Osteoblast (primary cell): ENCODE measurements around the gene SRC. TPM values are rescaled to one million over a fixed set of nuclear protein-coding genes. Genes with fewer than 3 reads are reported as not detected.
A peak's percentile ranks its signal among the peaks of the same experiment; 100 is the strongest.

Experiments used
- DNase-seq: peaks from one replicate; pipeline ENCODE4 v3.0.0; 2011; ENCODE audit warnings: low spot score, mixed read lengths; ENCODE audit not compliant: insufficient read length; ENCODE audit errors: missing footprints
- H2AFZ ChIP-seq: 2 replicates; pipeline ENCODE4 v1.6.0; 2011; ENCODE audit warnings: mild to moderate bottlenecking, low read length
- H3K27ac ChIP-seq: 2 replicates; pipeline ENCODE4 v1.5.1; 2011; ENCODE audit warnings: mild to moderate bottlenecking, low read depth, low read length, moderate library complexity
- H3K27me3 ChIP-seq: 2 replicates; pipeline ENCODE4 v1.6.0; 2012; ENCODE audit warnings: mild to moderate bottlenecking, control low read depth, inconsistent platforms, low read length, moderate library complexity; ENCODE audit not compliant: insufficient read depth
- H3K36me3 ChIP-seq: 2 replicates; pipeline ENCODE4 v1.5.1; 2011; ENCODE audit warnings: mild to moderate bottlenecking, low read length, control low read depth, moderate library complexity; ENCODE audit not compliant: insufficient read depth
- H3K4me1 ChIP-seq: 2 replicates; pipeline ENCODE4 v1.5.1; 2011; ENCODE audit warnings: mild to moderate bottlenecking, low read length, control low read depth, moderate library complexity; ENCODE audit not compliant: insufficient read depth
- H3K4me2 ChIP-seq: 2 replicates; pipeline ENCODE4 v1.6.0; 2011; ENCODE audit warnings: mild to moderate bottlenecking, low read length; ENCODE audit not compliant: insufficient read depth
- H3K4me3 ChIP-seq: fragments of 200-600 bp; sonication (generic); 3 replicates; pipeline ENCODE4 v1.5.1; 2012; ENCODE audit warnings: mild to moderate bottlenecking, low read length, inconsistent platforms; ENCODE audit not compliant: insufficient read depth
- H3K79me2 ChIP-seq: 2 replicates; pipeline ENCODE4 v1.6.0; 2012; ENCODE audit warnings: mild to moderate bottlenecking, low read length, control low read depth, inconsistent platforms; ENCODE audit not compliant: insufficient read depth
- H3K9me3 ChIP-seq: 2 replicates; pipeline ENCODE4 v1.5.1; 2011; ENCODE audit warnings: low read depth, low read length, control low read depth
- H4K20me1 ChIP-seq: 2 replicates; pipeline ENCODE4 v1.6.0; 2012; ENCODE audit warnings: mild to moderate bottlenecking, low read length, control low read depth; ENCODE audit not compliant: insufficient read depth
- CTCF ChIP-seq: IDR thresholded peaks from 2 replicates; pipeline ENCODE4 v1.5.1; 2011; ENCODE audit warnings: mild to moderate bottlenecking, low read depth, low read length, moderate library complexity; ENCODE audit errors: extremely low read depth
- total RNA-seq: library from RNA; depleted of rRNA; stranded (reverse); fragments of >200 nt; gene quantifications from 2 replicates; pipeline ENCODE4 v1.2.3, GENCODE V29; 2012

The SRC gene
- total RNA-seq, 1 donor = 22.4 TPM

DNA sequence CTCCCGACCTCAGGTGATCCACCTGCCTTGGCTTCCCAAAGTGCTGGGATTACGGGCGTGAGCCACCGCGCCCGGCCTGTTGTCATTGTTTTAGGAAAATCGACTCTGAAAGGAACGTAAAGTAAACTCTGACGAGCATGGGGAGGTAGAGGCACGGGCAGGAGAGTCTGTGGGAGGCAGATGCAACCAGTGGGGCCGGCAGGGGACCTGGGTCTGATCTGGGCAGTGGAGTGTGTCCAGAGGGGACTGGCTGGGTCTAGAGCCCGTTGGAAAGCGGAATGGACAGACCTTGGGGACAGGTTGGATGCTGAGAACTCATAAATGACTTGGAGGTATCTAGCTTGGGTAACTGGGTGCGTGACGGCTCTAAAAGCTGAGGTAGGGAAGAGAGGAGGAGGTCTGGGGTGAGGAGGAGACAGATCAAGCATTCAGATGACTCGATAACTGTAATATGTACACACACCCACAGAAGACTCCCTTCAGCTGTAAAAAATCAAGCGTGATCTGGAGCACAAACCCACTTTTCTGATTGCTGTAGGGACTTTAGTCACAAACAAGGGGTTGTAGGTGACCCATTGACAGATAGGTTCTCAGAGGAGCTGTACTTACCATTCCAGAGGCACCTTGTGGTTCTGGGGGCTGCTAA lies 34.1 kb upstream of the SRC start:
- Histone ChIP-seq H3K4me1 (peaks cover 40% of the 10 kb centered on the region), H3K4me3 (no peak overlapping the region), H3K79me2 (peaks cover 65% of the 10 kb centered on the region), H2AFZ (no peak overlapping the region), H3K4me2 (no peak overlapping the region), H3K36me3 (peaks cover 20% of the 10 kb centered on the region), H3K27me3 (no peaks in the 10 kb centered on the region), H3K9me3 (no peaks in the 10 kb centered on the region), H4K20me1 (no peaks in the 10 kb centered on the region), H3K27ac (peak overlapping the region; percentile 55)
- TF ChIP-seq CTCF = no peak
- no peak for DNase-seq

DNA sequence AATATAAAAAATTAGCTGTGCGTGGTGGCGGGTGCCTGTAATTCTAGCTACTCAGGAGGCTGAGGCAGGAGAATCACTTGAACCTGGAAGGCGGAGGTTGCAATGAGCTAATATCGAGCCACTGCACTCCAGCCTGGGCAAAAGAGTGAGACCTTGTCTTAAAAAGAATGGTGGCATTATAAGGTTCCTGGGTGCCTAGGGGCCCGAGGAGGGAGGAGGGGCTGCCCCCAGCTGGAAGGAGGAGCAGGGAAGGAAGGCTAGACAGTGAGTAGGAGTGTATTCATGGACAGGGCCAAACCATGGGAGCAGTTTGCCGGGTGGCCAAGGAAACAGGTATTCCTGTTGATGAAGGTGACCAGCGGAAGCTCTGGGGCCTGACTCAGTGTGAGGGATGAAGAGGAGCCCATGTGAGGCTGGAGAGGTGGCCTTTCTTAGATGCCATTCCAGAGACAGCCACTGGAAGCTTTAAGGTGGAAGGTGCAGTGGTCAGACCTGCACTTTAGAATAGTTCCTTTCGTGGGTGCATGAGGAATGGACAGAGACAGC lies 32.3 kb upstream of the SRC start:
- no peak overlapping the region for H3K4me3 ChIP-seq
- DNase-seq = no peak
- no peaks in the 10 kb centered on the region for H3K9me3 ChIP-seq
- no peaks in the 10 kb centered on the region for H4K20me1 ChIP-seq
- no peak overlapping the region for H2AFZ ChIP-seq
- peaks cover 54% of the 10 kb centered on the region for H3K79me2 ChIP-seq
- peaks cover 40% of the 10 kb centered on the region for H3K4me1 ChIP-seq
- no peak for TF ChIP-seq CTCF
- H3K36me3 ChIP-seq = peaks cover 26% of the 10 kb centered on the region
- H3K4me2 ChIP-seq = no peak overlapping the region
- H3K27me3 ChIP-seq = no peaks in the 10 kb centered on the region
- peak overlapping the region; percentile 92 for H3K27ac ChIP-seq

- Histone ChIP-seq H3K4me3 (no peak overlapping the region), H3K79me2 (peaks cover 51% of the 10 kb centered on the region), H3K36me3 (peaks cover 22% of the 10 kb centered on the region), H3K4me1 (peaks cover 41% of the 10 kb centered on the region), H2AFZ (no peak overlapping the region), H4K20me1 (no peaks in the 10 kb centered on the region), H3K4me2 (peak overlapping the region; percentile 16), H3K27ac (peak overlapping the region; percentile 92), H3K9me3 (no peaks in the 10 kb centered on the region), H3K27me3 (no peaks in the 10 kb centered on the region)
- DNase-seq = no peak
- TF ChIP-seq CTCF = no peak
Measured at GRCh38 chr20:37314099-37314498, 31.8 kb upstream of the SRC start.

DNA sequence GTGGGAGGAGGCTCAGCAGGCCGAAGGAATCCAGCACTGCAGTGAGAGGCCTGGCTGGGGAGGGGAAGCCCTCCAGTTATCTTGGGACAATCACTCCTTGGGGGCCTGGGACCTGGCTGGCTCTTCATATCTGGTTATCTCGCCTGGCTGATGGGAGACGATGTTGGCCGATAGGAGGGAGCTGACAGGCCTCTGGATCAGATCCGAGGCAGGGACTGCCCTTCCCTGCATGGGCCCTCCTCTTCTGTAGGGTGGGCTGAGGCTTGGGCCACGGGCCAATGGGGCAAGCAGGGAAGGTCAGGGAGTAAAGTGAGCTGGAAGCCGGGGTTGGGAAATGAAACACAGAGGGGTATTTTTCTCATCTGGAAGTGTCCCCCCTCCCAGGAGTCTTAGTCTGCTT lies 31.3 kb upstream of the SRC start:
- H4K20me1 ChIP-seq = no peaks in the 10 kb centered on the region
- H3K79me2 ChIP-seq = peaks cover 45% of the 10 kb centered on the region
- peak overlapping the region; percentile 92 for H3K27ac ChIP-seq
- no peaks in the 10 kb centered on the region for H3K9me3 ChIP-seq
- H3K36me3 ChIP-seq = peaks cover 22% of the 10 kb centered on the region
- peak overlapping the region; percentile 77 for H3K4me2 ChIP-seq
- peak overlapping the region; percentile 21 for H3K4me3 ChIP-seq
- peaks cover 43% of the 10 kb centered on the region for H3K4me1 ChIP-seq
- peak overlapping the region; percentile 82 for H2AFZ ChIP-seq
- no peak for DNase-seq
- TF ChIP-seq CTCF = no peak
- H3K27me3 ChIP-seq = no peaks in the 10 kb centered on the region
